ENCODE measurements around the gene PLXNC1.

DNA sequence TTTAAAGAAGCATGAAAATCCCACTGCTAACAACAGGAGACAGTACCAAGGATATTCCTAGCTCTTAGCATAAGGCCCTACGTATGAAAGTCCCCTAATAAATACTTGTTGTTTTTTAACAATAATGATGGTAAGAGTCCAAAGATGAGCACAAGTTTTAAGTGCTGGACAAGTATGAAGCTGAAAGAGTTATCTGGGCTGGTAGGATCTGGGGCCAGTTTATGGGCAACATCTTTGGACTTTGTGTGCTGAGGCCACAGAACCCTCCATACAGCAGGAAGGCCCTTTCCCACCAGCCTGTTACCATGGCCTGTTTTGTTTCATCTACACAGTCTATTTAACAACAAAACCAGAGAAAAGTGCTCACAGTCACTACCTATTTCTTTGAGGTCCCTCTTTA, 12.5 kb upstream of the PLXNC1 start:
- TF ChIP-seq, protein P1, sequence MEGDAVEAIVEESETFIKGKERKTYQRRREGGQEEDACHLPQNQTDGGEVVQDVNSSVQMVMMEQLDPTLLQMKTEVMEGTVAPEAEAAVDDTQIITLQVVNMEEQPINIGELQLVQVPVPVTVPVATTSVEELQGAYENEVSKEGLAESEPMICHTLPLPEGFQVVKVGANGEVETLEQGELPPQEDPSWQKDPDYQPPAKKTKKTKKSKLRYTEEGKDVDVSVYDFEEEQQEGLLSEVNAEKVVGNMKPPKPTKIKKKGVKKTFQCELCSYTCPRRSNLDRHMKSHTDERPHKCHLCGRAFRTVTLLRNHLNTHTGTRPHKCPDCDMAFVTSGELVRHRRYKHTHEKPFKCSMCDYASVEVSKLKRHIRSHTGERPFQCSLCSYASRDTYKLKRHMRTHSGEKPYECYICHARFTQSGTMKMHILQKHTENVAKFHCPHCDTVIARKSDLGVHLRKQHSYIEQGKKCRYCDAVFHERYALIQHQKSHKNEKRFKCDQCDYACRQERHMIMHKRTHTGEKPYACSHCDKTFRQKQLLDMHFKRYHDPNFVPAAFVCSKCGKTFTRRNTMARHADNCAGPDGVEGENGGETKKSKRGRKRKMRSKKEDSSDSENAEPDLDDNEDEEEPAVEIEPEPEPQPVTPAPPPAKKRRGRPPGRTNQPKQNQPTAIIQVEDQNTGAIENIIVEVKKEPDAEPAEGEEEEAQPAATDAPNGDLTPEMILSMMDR (IDR thresholded peaks at IDR 0.05) = no peak
- no peak for TF ChIP-seq EP300 (IDR thresholded peaks at IDR 0.05)
